Measurements from ENCODE around the gene MARCHF3. TPM values are rescaled to one million over a fixed set of nuclear protein-coding genes. Genes with fewer than 3 reads are reported as not detected.

MARCHF3 gene
- total RNA-seq, 2 donors from 2014 or later = 10.4 to 34.1 TPM

DNA sequence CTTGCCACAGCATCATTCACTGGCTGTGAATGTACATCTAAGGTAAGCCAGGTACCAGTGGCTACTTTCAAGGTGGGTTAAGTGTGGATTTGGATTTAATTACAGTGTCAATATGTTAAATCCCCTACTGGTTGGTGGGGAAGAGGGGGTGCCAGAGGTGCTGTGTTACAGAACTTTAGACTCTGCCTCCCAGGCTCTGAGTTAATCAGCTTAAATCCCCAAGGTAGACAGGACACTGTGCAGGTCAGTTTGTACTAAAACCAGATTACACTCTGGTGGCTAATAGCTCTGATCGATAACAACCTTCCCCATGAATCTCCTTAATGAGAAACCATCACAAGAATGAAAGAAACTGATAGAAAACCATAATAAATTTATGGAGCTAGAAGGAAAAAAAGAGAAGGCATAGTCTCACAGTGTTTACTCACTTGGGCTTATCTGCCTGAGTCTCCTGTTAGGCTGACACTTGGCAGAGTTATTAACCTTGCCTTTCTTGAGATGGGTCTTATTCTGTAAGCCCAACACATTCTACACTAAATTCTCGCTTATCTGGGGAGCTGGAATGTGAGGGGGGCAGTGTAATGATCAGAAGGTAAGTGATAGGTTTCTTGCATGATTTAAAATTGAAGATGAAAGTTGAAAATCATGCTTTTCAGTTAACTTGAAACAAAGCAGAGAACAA is 146.7 kb downstream of the MARCHF3 start:
- Histone ChIP-seq H3K36me3 (no peaks in the 10 kb centered on the region), H3K27me3 (replicated peaks; ENCODE audit: insufficient read depth) (no peaks in the 10 kb centered on the region), H3K9me3 (no peaks in the 10 kb centered on the region), H3K4me1 (ENCODE audit: control insufficient read depth in 1 of 2, low read depth in 2 of 2) (no peaks in the 10 kb centered on the region), H3K4me3 (no peak overlapping the region), H3K27ac (no peak overlapping the region)
- ATAC-seq (ENCODE audit: insufficient number of reproducible peaks, low FRiP score, low read depth) (no peak), DNase-seq (ENCODE audit: low spot score) (no peak)
- TF ChIP-seq, protein P1, sequence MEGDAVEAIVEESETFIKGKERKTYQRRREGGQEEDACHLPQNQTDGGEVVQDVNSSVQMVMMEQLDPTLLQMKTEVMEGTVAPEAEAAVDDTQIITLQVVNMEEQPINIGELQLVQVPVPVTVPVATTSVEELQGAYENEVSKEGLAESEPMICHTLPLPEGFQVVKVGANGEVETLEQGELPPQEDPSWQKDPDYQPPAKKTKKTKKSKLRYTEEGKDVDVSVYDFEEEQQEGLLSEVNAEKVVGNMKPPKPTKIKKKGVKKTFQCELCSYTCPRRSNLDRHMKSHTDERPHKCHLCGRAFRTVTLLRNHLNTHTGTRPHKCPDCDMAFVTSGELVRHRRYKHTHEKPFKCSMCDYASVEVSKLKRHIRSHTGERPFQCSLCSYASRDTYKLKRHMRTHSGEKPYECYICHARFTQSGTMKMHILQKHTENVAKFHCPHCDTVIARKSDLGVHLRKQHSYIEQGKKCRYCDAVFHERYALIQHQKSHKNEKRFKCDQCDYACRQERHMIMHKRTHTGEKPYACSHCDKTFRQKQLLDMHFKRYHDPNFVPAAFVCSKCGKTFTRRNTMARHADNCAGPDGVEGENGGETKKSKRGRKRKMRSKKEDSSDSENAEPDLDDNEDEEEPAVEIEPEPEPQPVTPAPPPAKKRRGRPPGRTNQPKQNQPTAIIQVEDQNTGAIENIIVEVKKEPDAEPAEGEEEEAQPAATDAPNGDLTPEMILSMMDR (IDR thresholded peaks at IDR 0.05) = no peak

DNA sequence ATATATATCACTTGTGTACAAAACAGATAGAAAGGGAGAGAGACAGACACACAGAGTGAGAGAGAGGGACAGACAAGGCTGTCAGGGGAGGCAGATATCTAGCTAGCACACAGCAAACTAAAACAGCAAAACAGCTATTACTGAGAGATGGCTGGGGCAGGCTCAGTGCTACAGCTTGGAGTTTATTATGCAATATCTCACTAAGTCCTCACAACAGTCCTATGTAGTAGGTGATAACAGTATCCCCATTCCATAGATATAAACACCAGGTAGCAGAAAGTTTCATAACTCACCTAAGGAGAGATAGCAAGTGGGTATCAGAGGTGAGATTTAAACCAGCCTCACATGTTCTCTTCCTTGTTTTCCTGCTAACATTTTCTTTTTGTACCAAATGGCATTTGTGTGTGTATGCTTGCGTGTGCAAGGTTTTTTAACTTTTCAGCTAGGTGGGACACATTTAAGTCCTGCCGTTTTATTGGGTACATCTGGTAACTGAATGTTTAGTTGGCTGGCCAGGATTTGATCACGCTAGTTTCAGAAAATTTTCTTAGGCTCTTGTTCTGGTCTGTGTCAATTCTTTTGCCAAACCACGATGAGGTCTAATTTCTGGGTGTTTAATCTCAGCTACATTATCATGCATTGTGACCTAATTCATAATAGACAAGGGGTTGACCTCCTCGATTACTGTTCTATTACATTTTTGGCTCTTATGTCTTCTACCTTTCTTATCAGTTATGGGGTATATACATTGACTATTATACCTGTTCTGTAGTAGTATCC is 148.3 kb downstream of the MARCHF3 start:
- no peak overlapping the region for H3K27ac ChIP-seq
- H3K36me3 ChIP-seq = no peaks in the 10 kb centered on the region
- TF ChIP-seq, protein P1 (IDR thresholded peaks at IDR 0.05) = no peak
- H3K27me3 ChIP-seq (replicated peaks; ENCODE audit: insufficient read depth) = no peaks in the 10 kb centered on the region
- DNase-seq (ENCODE audit: low spot score) (no peak), ATAC-seq (ENCODE audit: insufficient number of reproducible peaks, low FRiP score, low read depth) (no peak)
- no peak overlapping the region for H3K4me3 ChIP-seq
- no peaks in the 10 kb centered on the region for H3K9me3 ChIP-seq
- H3K4me1 ChIP-seq (ENCODE audit: control insufficient read depth in 1 of 2, low read depth in 2 of 2) = no peaks in the 10 kb centered on the region

DNA sequence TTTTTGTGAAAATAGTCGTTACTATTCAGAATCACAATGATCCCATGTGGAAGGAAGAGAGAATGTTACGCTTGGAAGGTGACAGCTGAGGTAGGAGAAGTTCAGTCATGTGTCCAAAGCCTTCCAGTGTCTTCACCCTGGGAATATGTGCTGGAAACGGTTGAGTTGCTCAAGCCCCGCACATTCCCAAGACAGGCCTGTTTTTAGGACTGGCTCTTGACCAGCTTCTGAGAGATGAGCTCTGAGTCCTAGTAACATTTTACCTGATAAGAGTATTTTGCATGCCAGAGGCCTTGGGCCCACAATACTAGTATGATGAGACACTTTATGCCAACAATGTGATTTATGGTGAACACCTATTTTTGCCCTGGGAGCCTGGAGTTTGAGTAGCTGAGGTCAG is 151.7 kb downstream of the MARCHF3 start:
- H3K36me3 ChIP-seq = no peaks in the 10 kb centered on the region
- no peak overlapping the region for H3K27ac ChIP-seq
- ATAC-seq (ENCODE audit: insufficient number of reproducible peaks, low FRiP score, low read depth) (no peak), DNase-seq (ENCODE audit: low spot score) (no peak)
- TF ChIP-seq, protein P1 (IDR thresholded peaks at IDR 0.05) = no peak
- H3K4me1 ChIP-seq (ENCODE audit: control insufficient read depth in 1 of 2, low read depth in 2 of 2) = peaks cover 0 to 6% of the 10 kb centered on the region in 2 donors
- H3K9me3 ChIP-seq = no peaks in the 10 kb centered on the region
- H3K4me3 ChIP-seq = no peak overlapping the region
- no peaks in the 10 kb centered on the region for H3K27me3 ChIP-seq (replicated peaks; ENCODE audit: insufficient read depth)

DNA sequence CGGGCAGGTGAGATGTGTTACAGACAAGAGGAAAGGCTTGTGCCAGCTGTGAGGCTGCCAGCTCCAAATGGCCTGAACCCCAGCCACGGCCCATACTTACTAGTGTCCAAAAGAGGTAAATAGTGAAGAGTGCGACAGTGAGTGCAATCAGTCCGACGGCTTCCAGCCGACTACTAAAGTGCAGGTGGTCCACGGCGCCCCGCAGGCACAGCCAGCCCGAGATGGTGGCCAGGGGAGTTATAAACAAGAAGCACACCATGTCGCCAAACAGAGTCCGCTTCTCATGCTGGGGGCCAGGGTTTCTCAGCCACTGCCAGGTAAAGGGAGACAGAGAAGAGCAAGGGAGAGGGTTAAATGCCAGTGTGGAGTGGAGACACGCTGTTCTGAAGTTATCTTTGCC is 152.3 kb downstream of the MARCHF3 start:
- no peak overlapping the region for H3K27ac ChIP-seq

DNA sequence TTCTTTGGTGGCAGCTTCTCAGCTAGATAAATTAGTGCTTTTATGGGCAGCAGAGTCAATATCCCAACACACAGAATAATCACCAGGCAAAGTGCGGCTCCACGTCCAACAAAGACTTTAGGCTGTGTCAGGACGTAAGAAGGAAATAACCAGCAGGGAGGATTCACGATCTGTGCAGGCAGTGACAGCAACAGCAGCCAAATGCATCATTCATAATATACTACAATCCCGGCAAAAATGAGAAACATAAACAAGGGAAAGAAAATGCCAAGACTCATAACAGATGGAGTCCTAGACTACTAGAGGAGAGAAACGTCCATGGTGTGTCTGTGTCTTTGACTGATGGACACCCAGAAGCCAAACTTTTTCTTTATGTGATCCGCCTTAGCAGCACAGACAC is 152.8 kb downstream of the MARCHF3 start:
- Histone ChIP-seq H3K4me3 (no peak overlapping the region), H3K9me3 (no peaks in the 10 kb centered on the region), H3K27ac (no peak overlapping the region), H3K4me1 (ENCODE audit: control insufficient read depth in 1 of 2, low read depth in 2 of 2) (peaks cover 0 to 6% of the 10 kb centered on the region in 2 donors), H3K27me3 (replicated peaks; ENCODE audit: insufficient read depth) (no peaks in the 10 kb centered on the region), H3K36me3 (no peaks in the 10 kb centered on the region)
- DNase-seq (ENCODE audit: low spot score) (no peak), ATAC-seq (ENCODE audit: insufficient number of reproducible peaks, low FRiP score, low read depth) (no peak)
- TF ChIP-seq, protein P1 (IDR thresholded peaks at IDR 0.05) = no peak

More for the DNA sequence above, 152.3 kb downstream of the MARCHF3 start:
- TF ChIP-seq, protein P1 (IDR thresholded peaks at IDR 0.05) = no peak
- ATAC-seq (ENCODE audit: insufficient number of reproducible peaks, low FRiP score, low read depth) = no peak
- DNase-seq (ENCODE audit: low spot score) = no peak
- H3K4me3 ChIP-seq = no peak overlapping the region
- H3K9me3 ChIP-seq = no peaks in the 10 kb centered on the region
- no peaks in the 10 kb centered on the region for H3K36me3 ChIP-seq
- H3K4me1 ChIP-seq (ENCODE audit: control insufficient read depth in 1 of 2, low read depth in 2 of 2) = peaks cover 0 to 6% of the 10 kb centered on the region in 2 donors
- H3K27me3 ChIP-seq (replicated peaks; ENCODE audit: insufficient read depth) = no peaks in the 10 kb centered on the region
